Stimulated activated CD8-positive, alpha-beta memory T cell treated with anti-CD3 and anti-CD28 coated beads, Interleukin-7, amount 100 ng/mL, for 24 hours (primary cell): ENCODE data around the gene CYTH1.
A peak's percentile ranks its signal among the peaks of the same experiment; 100 is the strongest.

Experiments used
- DNase-seq: peaks from one replicate; pipeline ENCODE4 v3.0.0-alpha.2; 2020; ENCODE audit warnings: low read depth

The CYTH1 gene

DNA sequence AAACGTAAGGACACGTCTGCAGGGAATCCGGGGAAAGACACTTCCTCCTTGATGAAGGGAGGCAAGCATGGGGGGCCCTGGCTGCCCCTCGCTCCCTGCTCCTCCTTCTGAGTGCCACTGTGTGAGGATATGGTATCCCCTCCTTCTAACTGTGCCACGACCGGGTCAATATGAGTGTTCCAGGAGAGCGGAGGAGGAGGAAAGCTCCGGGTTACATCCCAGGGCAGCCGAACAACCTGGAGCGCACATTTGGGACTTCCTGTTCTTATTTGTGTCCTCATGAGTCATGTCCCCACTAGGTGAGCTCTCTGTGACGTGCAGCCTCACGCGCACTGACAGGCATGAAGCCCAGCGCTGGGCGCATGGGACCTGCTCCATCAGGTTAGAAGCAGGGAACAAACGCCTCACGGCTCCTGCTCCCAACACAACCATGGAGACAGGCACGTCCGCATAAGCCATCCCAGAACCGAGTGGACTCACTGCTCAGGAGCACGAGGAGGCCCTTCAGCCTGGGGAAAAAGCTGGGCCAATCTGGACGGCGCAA, 112.0 kb downstream of the CYTH1 start:
- no peak for DNase-seq

DNA sequence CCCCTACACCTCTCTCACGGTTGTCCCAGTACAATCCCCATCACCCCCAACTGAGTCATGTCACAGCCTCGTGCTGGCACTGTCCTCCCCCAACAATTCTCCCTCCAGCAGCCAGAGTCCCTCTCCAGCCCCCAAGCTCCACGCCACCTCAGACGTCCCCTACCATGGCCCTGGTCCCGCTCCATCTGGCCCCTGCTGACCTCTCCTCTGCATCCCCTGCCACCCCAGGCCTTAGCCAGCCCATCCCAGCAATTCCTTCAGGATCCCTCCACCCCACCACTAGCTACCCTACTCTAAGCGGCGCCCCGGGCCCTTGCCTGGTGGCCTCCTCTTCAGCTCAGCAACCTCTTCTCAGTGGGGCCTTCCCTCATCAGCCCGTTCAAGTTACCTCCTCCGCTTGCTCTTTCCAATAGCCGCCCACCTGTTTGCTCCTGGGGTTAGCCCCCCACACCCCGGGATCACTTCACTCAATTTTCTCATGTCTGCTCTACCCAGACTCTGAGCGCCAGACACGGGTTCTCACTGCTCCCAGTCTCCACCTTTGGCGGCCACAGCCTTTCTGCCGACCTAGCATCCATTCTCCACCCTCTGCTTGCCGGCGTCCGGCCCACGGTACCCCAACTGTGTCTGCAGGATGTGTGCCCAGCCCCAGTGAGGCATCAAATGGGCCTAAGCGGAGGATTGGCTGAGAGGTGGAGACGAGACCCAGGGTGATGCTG, 112.7 kb downstream of the CYTH1 start:
- DNase-seq = no peak

DNA sequence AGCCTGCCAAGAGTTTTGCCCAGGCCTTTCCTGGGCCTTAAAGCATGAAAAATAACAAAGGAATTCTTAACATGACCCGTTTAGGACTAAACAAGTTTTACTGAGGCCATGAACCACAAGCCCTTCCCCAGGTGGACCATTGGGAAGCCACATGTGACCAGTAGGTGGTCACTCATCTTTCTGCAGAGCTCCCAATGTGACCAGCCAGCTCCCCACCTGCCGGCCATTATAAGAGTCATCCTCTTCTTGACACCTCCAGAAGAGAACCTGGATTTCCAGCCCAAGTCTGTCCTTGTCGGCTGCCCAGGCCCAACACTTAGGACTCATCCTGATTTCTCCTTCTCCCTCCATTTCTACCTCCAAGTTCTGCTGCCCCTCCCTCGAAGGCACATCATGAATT, 113.2 kb downstream of the CYTH1 start:
- no peak for DNase-seq

DNA sequence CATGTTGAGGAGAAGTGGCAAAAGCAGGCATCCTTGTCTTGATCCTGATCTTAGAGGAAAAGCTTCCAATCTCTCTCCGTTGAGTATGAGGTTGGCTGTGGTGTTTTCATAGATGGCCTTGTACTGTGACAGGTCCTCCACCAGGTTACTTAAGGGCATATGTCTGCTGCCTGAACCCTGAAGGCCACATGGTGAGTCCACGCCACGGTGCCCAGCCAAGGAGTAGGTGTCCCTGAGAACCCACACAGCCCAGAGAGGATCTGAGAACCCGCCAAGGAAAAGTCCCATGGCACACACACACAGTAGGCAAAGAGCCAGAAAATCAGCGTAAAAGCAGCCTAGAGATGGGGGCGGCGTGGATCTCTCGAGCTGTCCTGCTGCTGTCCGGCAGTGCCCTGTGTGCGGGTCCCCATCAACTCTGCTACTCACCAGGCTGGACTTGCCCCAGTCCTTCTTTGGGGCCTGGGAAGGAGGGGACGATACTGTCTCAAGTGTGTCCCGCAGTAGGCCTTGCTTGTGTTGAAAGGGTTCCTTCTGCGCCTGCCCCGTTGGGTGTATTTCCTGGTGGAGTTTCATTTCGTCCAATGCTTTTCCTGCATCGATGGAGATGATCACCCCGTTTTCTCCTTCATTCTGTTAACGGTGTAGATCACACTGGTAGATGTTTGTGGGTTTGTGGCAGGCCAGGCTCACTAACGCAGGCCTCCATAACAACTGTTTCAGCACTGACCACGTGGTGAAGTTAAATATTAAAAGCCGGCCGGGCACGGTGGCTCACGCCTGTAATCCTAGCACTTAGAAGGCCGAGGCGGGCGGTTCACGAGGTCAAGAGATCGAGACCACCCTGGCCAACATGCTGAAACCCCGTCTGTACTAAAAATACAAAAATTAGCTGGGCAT, 114.1 kb downstream of the CYTH1 start:
- no peak for DNase-seq

DNA sequence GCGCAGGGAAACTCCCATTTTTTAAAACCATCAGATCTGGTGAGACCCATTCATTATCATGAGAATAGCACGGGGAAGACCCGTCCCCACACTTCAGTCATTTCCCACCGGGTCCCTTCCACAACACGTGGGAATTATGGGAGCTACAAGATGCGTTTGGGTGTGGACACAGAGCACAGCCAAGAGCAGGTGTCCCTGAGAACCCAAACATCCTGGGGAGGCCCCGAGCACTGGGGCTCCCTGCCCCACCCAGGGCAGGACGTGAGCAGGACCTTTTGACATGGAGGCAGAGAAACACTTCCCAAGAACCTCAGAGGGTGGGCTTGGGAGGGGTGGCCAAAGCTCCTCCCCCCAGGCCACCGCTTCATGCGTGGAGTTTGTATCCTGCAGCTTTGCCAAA, 115.0 kb downstream of the CYTH1 start:
- DNase-seq = no peak

DNA sequence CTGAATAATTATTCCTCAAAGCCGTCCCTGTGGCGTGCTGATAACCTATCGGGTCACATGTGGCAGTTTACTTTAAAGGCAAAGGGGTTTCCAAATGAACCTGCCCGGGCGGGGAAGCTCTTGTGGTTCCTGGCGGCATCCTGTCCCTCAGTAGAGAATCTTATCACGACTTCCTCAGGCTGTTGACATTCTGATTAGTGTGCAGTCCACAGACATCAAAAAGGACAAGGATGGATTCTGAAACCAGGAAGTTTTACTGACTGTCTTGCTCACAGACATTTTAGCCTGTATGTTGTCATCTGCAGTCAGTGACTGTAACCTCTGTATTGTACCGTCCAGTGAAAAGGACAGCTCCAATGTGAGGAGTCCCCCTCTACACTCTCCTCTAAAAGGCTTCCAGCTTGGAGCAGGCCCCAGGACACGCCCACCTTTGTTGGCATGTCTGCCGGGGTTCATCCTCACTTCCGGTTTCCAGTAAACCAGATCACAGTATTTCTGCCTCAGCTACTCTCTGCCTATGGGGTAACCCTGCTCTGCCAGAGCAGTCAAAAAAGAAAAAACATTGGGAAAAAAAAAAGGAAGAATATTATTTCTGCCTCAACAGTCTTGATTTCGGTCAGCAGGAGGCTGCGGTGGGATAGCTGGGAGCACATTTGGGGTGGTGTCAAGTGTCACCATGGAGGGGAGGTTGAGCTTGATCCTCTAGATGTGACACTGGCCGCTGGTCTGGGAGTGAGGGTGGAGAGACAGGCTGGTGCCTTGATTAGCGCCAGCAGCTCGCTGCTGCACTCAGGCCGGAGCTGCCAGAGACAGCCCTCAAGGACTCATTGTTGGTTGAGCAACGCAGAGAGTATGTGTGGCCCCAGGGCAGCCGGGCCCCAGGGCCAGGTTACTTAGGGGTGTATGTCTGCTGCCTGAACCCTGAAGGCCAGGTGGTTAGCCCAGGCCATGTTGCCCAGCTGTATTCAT, 115.8 kb downstream of the CYTH1 start:
- DNase-seq = peak; percentile 14

DNA sequence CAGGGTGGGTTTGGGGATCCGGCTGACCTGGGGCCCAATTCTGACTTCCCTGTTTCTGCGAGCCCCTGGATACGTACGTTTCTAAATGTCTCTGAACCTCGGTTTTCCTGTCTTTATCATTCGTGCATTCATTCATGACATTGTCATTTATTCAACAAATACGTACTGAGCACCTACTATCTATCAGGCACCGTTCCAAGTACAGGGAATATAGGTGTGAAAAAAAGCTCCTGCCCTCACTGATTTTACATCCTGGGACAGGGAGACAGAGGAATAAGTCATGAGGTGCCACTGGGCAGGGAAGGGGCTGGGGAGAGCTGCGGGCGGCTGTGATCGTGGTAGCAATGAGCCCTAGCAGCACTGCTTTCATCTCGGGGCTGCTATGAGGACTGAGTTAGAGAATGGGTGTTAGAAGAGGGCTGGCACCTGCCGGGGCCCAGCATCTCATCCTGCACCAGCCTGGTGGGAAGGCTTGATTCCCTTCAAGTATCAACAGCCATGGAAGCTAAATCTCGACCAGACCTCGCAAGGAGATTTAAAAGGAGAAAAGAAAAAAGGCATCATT, 116.6 kb downstream of the CYTH1 start:
- no peak for DNase-seq

DNA sequence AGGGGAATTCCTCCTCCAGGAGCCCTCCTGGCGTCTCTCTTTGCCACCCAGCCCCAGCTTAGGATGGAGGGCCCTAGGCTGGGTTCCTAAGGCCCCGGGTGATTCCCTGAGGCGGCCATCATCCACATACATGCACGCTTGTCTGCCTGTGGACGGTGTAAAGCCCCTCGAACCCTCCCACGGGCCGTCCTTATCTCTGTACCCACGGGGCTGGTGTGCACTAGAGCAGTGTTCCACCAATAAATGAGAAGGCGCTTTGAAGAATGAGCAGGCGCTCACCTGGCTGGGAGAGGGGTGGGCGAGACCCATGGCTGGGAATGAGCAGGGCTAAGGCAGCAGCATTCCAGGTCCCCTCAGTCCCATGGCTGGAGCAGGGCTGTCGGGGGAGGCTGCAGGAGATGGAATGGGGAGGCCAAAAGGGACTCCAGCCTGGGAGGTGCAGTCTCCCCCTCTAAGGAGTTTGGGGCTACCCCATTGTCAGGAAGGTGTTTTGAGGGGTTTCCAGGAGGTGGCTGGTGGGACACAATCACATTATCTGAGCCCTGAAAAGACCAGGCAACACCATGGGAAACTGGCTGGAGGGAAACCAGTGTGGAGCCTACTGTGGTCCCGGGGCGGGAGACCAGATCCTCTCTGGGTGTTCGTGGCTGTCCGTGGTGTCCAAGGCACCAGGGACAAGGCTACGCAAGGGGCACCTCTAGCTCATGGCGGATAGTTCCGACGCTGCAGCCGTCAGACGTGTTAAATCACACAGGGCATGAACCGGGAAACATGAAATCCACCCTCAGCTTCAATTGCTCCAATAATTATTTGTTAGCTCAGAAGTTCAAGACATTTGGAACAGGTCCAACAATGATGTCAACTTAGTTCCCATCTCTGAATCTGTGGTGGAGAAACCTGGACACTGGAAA, 117.3 kb downstream of the CYTH1 start:
- no peak for DNase-seq

DNA sequence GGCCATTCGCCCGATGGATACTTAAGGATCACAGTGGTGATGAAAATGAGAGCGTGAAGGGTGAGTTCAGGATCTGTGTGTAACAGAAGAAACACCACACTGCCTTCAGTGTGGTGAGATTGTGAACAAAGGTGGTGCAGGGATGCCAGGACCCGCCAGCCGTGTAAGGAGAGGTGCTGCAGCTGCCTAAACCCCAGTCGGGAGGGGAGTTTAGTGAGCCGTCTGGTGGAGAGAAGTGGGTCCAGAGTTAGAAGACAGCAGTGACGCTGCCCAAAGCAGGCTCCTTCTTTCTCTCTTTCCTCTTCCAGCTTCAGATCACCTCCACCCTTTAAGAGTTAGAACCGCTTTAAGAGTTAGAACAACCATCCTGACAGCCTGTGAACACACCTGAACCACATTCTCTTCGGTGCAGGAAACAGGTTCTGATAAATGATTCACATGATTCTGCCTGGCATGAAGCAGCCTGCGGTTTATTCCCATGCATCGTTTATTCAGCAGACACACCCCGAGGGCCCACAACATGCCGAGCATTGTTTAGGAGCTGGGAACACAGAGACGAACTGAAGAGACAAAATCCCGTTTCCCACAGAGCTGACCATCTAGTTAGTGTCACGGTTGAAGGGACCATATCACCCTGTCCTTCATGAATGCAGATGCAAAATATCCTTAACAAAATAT, 120.8 kb downstream of the CYTH1 start:
- no peak for DNase-seq

DNA sequence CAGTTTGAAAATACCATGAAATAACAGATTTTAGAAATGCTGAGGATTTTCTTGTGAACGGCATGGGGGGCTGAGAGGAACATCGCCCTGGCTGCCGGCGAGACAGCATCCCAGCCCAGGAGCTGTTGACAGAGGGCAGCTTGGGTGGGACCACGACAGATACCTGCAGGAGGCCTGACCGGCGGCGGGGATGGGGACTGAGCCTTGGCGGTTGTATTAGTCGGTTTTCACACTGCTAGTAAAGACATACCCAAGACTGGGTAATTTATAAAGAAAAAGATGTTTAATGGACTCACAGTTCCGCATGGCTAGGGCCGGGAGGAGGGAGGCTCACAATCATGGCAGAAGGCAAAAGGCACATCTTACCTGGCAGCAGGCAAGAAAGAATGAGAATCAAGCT, 122.5 kb downstream of the CYTH1 start:
- DNase-seq = no peak

DNA sequence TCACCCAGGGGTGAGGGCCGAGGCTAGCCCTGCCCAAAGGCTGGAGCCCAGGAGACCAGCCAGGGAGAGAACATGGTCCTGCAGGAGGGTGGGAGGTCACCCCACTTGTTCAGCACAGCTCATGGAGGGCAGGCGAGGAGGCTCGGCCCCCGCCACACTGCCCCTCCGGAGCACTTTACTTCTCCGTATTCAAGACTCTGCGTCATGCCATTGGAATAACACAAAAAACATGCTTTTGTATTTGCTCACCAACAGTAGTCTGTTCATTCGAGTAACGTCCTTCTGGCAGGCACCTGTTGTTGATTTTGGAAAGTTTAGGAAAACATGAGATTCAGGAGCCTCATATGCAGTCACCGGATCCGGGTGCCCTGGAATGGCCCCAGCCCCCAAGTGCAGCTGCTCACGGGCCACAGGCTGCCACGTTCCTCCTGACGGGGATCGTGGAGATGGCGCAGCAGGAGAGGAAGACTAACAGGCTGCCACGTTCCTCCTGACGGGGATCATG, 123.7 kb downstream of the CYTH1 start:
- no peak for DNase-seq

DNA sequence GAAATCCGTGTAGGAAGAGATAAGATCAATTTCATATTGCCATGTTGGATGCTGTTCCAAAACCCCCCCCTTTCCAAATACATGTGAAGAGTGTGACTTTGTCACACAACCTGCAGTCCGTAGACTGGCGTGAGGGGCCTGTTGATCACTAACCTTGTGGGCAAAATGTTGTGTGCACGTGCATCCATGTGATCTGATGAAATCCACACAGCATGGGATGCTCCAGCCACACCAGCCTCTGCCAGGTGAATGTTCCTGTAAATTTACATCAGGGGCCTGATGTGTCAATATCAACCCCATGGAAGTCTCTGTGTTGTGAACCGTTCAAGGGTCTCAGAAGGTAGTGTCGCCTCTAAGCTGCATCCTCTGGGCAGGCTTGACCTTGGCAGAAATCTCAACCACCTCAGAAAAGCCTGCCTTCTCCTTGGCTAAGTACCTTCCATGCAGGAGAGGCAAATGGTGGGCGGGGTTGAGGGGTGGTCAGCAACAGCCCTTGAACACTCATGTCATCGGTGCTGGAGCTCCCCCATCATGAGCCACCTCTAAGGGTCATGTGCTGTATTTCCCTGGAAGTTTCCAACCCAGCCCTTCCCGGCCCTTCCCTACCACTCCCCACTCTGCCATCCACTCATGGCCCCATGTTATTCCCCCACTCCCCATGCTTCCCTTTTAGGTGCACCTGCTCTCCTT, 126.7 kb downstream of the CYTH1 start:
- no peak for DNase-seq

DNA sequence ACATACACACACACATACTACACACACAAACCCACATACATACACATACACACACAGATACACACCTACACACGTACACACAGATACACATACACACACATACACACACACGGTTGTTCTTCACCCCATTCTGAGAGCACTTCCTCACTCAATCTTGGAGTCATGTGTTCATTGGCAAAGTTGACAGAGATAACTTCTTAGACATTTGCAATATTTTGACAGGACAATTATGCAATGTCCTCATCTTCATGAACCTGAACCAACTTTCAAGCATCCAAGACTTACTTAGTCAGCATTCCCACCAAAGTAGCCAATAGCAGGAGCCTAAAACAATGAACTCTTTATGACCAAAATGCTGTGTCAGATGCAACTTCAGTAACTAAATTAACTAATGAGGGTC, 127.7 kb downstream of the CYTH1 start:
- DNase-seq = no peak

DNA sequence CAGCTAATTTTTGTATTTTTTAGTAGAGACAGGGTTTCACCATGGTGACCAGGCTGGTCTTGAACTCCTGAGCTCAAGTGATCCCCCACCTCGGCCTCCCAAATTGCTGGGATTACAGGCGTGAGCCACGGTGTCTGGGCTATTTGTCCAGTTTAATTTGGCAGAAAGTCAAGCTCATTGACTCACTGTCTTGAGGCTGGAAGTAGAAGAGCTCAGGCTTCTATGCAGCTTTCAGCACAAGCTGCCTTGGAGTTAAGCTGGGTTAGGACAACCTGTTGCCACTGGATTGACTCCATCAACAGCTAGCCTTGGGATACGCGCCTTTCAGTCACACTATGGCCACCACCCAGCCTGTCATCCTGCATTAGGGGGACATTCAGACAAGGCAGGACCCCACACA, 128.7 kb downstream of the CYTH1 start:
- no peak for DNase-seq

DNA sequence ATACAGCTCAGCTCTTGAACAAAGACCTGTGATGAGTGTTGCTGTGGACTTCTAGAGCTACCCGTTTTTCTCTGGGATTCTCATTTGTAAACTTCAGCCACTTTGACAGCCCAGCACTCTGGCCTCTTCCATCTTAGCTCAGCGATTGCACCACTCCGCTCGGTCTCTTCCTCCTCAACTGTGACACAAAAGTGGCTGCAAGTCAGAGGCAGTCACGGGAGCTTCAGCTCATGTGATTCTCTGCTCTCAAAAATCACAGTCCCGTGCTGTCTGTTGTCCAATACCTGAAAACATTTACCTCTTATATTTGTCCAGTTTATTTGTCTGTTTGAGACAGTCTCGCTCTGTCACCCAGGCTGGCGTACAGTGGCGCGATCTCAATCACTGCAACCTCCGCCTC, 129.2 kb downstream of the CYTH1 start:
- DNase-seq = no peak

DNA sequence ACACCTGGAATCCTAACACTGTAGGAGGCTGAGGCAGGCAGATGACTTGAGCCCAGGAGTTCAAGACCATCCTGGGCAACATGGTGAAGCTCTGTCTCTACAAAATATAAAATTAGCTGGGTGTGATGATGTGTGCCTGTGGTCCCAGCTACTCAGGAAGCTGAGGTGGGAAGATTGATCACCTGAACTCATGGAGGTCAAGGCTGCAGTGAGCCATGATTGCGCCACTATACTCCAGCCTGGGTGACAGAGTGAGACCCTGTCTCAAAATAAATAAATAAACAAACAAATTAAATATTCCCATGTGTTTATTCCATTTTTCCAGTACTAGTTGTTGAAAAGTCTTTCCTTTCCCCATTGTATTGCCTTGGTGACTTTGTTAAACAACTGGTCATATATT, 130.0 kb downstream of the CYTH1 start:
- no peak for DNase-seq

DNA sequence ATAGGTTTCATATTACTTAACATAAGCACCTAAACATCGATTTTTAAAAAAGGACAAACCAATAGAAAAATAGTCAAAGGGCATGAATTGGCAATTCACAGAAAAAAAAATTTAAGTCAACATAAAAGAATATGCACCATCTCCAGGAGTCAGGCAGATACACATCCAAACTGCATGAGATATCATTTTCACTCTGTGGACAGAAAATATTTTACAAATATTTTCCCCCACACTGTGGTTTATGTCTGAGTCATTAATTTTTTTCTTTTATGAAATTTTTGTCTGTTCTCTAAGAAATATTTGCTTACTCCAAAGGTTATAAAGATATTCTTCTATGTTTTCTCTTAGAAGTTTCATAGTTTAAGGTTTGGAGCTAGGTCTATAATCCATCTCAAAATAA, 130.5 kb downstream of the CYTH1 start:
- DNase-seq = no peak

DNA sequence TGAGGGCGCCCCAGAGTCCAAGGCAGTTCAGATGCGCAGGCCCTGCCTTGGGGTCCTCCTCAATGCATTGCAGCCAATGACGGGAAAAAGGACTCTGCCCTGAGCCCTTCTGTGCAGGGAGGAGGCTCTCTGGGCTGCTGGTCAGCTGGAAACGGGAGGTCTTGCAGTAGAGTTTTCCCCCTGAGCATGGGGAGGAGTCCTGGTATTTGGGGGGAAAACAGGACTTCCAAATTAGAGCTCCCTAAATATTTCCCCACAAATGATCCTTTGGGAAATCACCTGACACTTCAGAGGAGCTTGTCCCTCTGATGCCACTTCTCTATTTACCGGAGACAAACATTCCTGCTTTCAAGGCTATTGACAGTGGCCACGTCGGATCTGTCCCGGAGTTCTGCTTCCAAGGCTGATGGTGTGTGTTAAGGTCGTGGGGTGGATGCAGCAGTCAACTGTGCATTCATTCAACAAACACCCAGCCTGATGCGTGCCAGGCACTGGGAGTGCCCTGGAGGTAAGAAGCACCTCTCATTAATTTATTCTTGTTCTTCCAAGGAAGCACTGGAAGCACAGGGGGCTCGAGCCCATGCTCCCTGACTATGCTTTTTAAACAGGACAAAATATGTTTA, 131.9 kb downstream of the CYTH1 start:
- DNase-seq = no peak

DNA sequence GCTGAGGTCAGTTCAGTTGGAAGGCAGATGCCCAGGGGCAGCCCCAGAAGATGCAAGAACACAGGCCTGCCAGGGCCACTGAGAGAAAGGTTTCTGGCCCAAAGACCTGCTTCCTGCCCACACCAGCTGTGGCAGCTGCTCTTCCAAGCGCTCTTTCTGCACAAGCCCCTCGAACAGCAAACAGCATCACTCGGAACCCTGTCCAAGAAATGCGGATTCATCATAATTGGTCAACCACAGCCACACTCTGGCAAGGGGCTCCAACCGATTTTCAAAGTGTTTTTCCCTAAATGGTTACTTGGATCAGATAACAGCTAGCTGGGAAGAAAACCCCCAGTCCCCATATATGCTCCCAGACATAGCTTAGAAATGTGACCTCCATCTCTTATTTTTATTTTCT, 133.8 kb downstream of the CYTH1 start:
- DNase-seq = no peak
